ENCODE data around the gene MYO1D. TPM values are rescaled to one million over a fixed set of nuclear protein-coding genes. Genes with fewer than 3 reads are reported as not detected.

MYO1D gene
- total RNA-seq, 1 donor from 2014 or later = 18.0 TPM

GRCh38 chr17:32461498-32461852 lies 415.4 kb downstream of the MYO1D start:
- Histone ChIP-seq H3K27ac (ENCODE audit: low read depth, low read length) (no peak overlapping the region), H3K36me3 (ENCODE audit: insufficient read depth, low read length) (peaks cover 38% of the 10 kb centered on the region), H2AFZ (ENCODE audit: low read depth, low read length) (no peak overlapping the region), H3K4me2 (ENCODE audit: low read length) (no peak overlapping the region), H3K9me3 (ENCODE audit: insufficient read depth, low read depth, low read length) (no peaks in the 10 kb centered on the region), H3K9ac (ENCODE audit: low read length) (no peak overlapping the region), H3K4me1 (ENCODE audit: insufficient read depth, low read length) (no peaks in the 10 kb centered on the region), H4K20me1 (ENCODE audit: insufficient read depth, low read length) (peaks cover 78% of the 10 kb centered on the region), H3K79me2 (ENCODE audit: insufficient read depth, low read length) (peaks cover 67% of the 10 kb centered on the region), H3K4me3 (ENCODE audit: insufficient read depth, low read depth, low read length) (no peak overlapping the region), H3K27me3 (ENCODE audit: insufficient read depth, low read length) (no peaks in the 10 kb centered on the region)
- FAIRE-seq (no peak), DNase-seq (ENCODE audit: low read depth) (no peak)
- H3K27me3 Mint-ChIP-seq (ENCODE audit: low read depth, unreplicated experiment) = no peaks in the 10 kb centered on the region
- no peaks in the 10 kb centered on the region for H3K9me3 Mint-ChIP-seq (ENCODE audit: unreplicated experiment)
- no peak overlapping the region for H3K4me3 Mint-ChIP-seq (ENCODE audit: unreplicated experiment)
- peaks cover 9% of the 10 kb centered on the region for H3K4me1 Mint-ChIP-seq (ENCODE audit: low read depth, unreplicated experiment)
- no peak overlapping the region for H3K27ac Mint-ChIP-seq (ENCODE audit: unreplicated experiment)
- H3K36me3 Mint-ChIP-seq (ENCODE audit: low read depth, unreplicated experiment) = peaks cover 11% of the 10 kb centered on the region
- no peak for TF ChIP-seq EZH2 (IDR thresholded peaks at IDR 0.05; ENCODE audit: insufficient read depth, low read length)
- no peak for TF ChIP-seq CTCF (IDR thresholded peaks at IDR 0.05; ENCODE audit: insufficient read depth, low read depth, low read length)

- no peaks in the 10 kb centered on the region for H3K27me3 ChIP-seq (ENCODE audit: insufficient read depth, low read length)
- no peak overlapping the region for H3K9ac ChIP-seq (ENCODE audit: low read length)
- H3K36me3 ChIP-seq (ENCODE audit: insufficient read depth, low read length) = peaks cover 39% of the 10 kb centered on the region
- H2AFZ ChIP-seq (ENCODE audit: low read depth, low read length) = no peak overlapping the region
- no peaks in the 10 kb centered on the region for H3K9me3 Mint-ChIP-seq (ENCODE audit: unreplicated experiment)
- no peak for TF ChIP-seq CTCF (IDR thresholded peaks at IDR 0.05; ENCODE audit: insufficient read depth, low read depth, low read length)
- no peak for TF ChIP-seq EZH2 (IDR thresholded peaks at IDR 0.05; ENCODE audit: insufficient read depth, low read length)
- FAIRE-seq (no peak), DNase-seq (ENCODE audit: low read depth) (no peak)
- no peak overlapping the region for H3K27ac ChIP-seq (ENCODE audit: low read depth, low read length)
- peaks cover 76% of the 10 kb centered on the region for H3K79me2 ChIP-seq (ENCODE audit: insufficient read depth, low read length)
- no peak overlapping the region for H3K4me3 Mint-ChIP-seq (ENCODE audit: unreplicated experiment)
- H3K4me1 ChIP-seq (ENCODE audit: insufficient read depth, low read length) = no peaks in the 10 kb centered on the region
- H3K27me3 Mint-ChIP-seq (ENCODE audit: low read depth, unreplicated experiment) = no peaks in the 10 kb centered on the region
- H3K4me2 ChIP-seq (ENCODE audit: low read length) = no peak overlapping the region
- no peak overlapping the region for H3K4me3 ChIP-seq (ENCODE audit: insufficient read depth, low read depth, low read length)
- no peaks in the 10 kb centered on the region for H3K9me3 ChIP-seq (ENCODE audit: insufficient read depth, low read depth, low read length)
- peaks cover 13% of the 10 kb centered on the region for H3K36me3 Mint-ChIP-seq (ENCODE audit: low read depth, unreplicated experiment)
- H4K20me1 ChIP-seq (ENCODE audit: insufficient read depth, low read length) = peaks cover 78% of the 10 kb centered on the region
- no peak overlapping the region for H3K27ac Mint-ChIP-seq (ENCODE audit: unreplicated experiment)
- H3K4me1 Mint-ChIP-seq (ENCODE audit: low read depth, unreplicated experiment) = peaks cover 9% of the 10 kb centered on the region
Measured at GRCh38 chr17:32460054-32460453, 416.9 kb downstream of the MYO1D start.

- Histone ChIP-seq H3K27me3 (ENCODE audit: insufficient read depth, low read length) (no peaks in the 10 kb centered on the region), H3K79me2 (ENCODE audit: insufficient read depth, low read length) (peaks cover 82% of the 10 kb centered on the region), H4K20me1 (ENCODE audit: insufficient read depth, low read length) (peaks cover 83% of the 10 kb centered on the region), H3K4me2 (ENCODE audit: low read length) (no peak overlapping the region), H3K27ac (ENCODE audit: low read depth, low read length) (no peak overlapping the region), H3K4me3 (ENCODE audit: insufficient read depth, low read depth, low read length) (no peak overlapping the region), H3K4me1 (ENCODE audit: insufficient read depth, low read length) (no peaks in the 10 kb centered on the region), H2AFZ (ENCODE audit: low read depth, low read length) (no peak overlapping the region), H3K9me3 (ENCODE audit: insufficient read depth, low read depth, low read length) (no peaks in the 10 kb centered on the region), H3K36me3 (ENCODE audit: insufficient read depth, low read length) (peaks cover 43% of the 10 kb centered on the region), H3K9ac (ENCODE audit: low read length) (no peak overlapping the region)
- Mint-ChIP-seq H3K27ac (ENCODE audit: unreplicated experiment) (no peak overlapping the region), H3K36me3 (ENCODE audit: low read depth, unreplicated experiment) (peaks cover 15% of the 10 kb centered on the region), H3K27me3 (ENCODE audit: low read depth, unreplicated experiment) (no peaks in the 10 kb centered on the region), H3K4me3 (ENCODE audit: unreplicated experiment) (no peak overlapping the region), H3K4me1 (ENCODE audit: low read depth, unreplicated experiment) (peaks cover 9% of the 10 kb centered on the region), H3K9me3 (ENCODE audit: unreplicated experiment) (no peaks in the 10 kb centered on the region)
- FAIRE-seq = no peak
- no peak for TF ChIP-seq CTCF (IDR thresholded peaks at IDR 0.05; ENCODE audit: insufficient read depth, low read depth, low read length)
- no peak for TF ChIP-seq EZH2 (IDR thresholded peaks at IDR 0.05; ENCODE audit: insufficient read depth, low read length)
- no peak for DNase-seq (ENCODE audit: low read depth)
Measured at GRCh38 chr17:32458371-32458770, 418.6 kb downstream of the MYO1D start.
